Suppressor macrophage treated with lipopolysaccharide for 4 hours (primary cell): ENCODE data around the gene OR10G3.
"Not testable (repeated sequence)": the region's sequence is repeated elsewhere in the genome, so short reads cannot be mapped to it uniquely, and the experiment has no call there.

Experiments
- DNase-seq: peaks from one replicate; pipeline ENCODE4 v3.0.0-alpha.2; 2020

The OR10G3 gene

GRCh38 chr14:21579976-21580375, at the start of gene OR10G3:
Gene OR10G3, minus strand, starts transcription at chr14:21580076. Its CDS starts 9,332 bp downstream, at chr14:21570744.
- DNase-seq: no peak

- DNase-seq: no peak
These were observed 46.8 kb upstream of the OR10G3 start for GRCh38 chr14:21626491-21627230.

GRCh38 chr14:21617614-21618013, 37.7 kb upstream of the OR10G3 start:
- no peak for DNase-seq

GRCh38 chr14:21614240-21614639, 34.4 kb upstream of the OR10G3 start:
- DNase-seq: no peak

- peak; percentile 19 for DNase-seq
These were observed 32.4 kb upstream of the OR10G3 start for GRCh38 chr14:21612324-21612723.

- not testable (repeated sequence) for DNase-seq
These were observed 22.3 kb upstream of the OR10G3 start for GRCh38 chr14:21602181-21602580.

GRCh38 chr14:21589317-21589716, 9.4 kb upstream of the OR10G3 start:
- DNase-seq: no peak

GRCh38 chr14:21575661-21576060, 4.2 kb downstream of the OR10G3 start:
- no peak for DNase-seq

- DNase-seq: no peak
These were observed 7.3 kb downstream of the OR10G3 start for GRCh38 chr14:21572604-21573003.

GRCh38 chr14:21558703-21559170, 21.1 kb downstream of the OR10G3 start:
- DNase-seq: no peak

- DNase-seq: peak; percentile 90
These were observed 22.6 kb downstream of the OR10G3 start for GRCh38 chr14:21557084-21557901.

- DNase-seq: peak; percentile 26
These were observed 23.3 kb downstream of the OR10G3 start for GRCh38 chr14:21556378-21557083.

- DNase-seq: no peak
These were observed 26.6 kb downstream of the OR10G3 start for GRCh38 chr14:21553266-21553665.

GRCh38 chr14:21544588-21544987, 35.3 kb downstream of the OR10G3 start:
- not testable (repeated sequence) for DNase-seq

- no peak for DNase-seq
These were observed 35.9 kb downstream of the OR10G3 start for GRCh38 chr14:21543963-21544362.

GRCh38 chr14:21543521-21543960, 36.3 kb downstream of the OR10G3 start:
- DNase-seq: no peak

- no peak for DNase-seq
These were observed 38.3 kb downstream of the OR10G3 start for GRCh38 chr14:21541413-21542074.

- no peak for DNase-seq
These were observed 40.5 kb downstream of the OR10G3 start for GRCh38 chr14:21539189-21539940.

- DNase-seq: no peak
These were observed 42.8 kb downstream of the OR10G3 start for GRCh38 chr14:21537090-21537424.

GRCh38 chr14:21536418-21537089, 43.3 kb downstream of the OR10G3 start:
- DNase-seq: no peak
